ENCODE results near the gene STK25. TPM values are rescaled to one million over a fixed set of nuclear protein-coding genes. Genes with fewer than 3 reads are reported as not detected.
"Not testable (repeated sequence)": the region's sequence is repeated elsewhere in the genome, so short reads cannot be mapped to it uniquely, and the experiment has no call there.

STK25 gene
- total RNA-seq, 2 donors from 2014 or later: 105 to 109 TPM

DNA sequence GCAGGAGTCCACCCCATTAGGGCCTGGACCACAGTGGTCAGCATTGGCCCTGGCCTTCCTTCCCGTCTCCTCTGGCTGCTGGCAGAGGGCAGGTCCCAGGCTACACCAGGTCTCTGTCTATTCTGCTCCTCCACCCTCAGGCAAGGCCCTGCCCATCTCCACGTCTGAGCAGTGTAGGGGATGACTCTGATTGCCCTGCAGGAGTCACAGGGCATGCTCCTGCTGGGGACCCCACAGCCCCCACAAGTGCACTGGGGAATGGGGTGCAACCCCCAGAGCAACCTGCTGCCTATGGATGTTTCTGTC, 40.0 kb downstream of the STK25 start:
- ATAC-seq (no peak), DNase-seq (no peak)
- Mint-ChIP-seq H3K27me3 (peaks cover 17% of the 10 kb centered on the region), H3K36me3 (ENCODE audit: low read depth) (no peaks in the 10 kb centered on the region), H3K27ac (no peak overlapping the region), H3K4me3 (no peak overlapping the region), H3K4me1 (peaks cover 3% of the 10 kb centered on the region)
- H3K9me3 ChIP-seq (ENCODE audit: control insufficient read depth, low read length, poor library complexity, severe bottlenecking): no peaks in the 10 kb centered on the region

DNA sequence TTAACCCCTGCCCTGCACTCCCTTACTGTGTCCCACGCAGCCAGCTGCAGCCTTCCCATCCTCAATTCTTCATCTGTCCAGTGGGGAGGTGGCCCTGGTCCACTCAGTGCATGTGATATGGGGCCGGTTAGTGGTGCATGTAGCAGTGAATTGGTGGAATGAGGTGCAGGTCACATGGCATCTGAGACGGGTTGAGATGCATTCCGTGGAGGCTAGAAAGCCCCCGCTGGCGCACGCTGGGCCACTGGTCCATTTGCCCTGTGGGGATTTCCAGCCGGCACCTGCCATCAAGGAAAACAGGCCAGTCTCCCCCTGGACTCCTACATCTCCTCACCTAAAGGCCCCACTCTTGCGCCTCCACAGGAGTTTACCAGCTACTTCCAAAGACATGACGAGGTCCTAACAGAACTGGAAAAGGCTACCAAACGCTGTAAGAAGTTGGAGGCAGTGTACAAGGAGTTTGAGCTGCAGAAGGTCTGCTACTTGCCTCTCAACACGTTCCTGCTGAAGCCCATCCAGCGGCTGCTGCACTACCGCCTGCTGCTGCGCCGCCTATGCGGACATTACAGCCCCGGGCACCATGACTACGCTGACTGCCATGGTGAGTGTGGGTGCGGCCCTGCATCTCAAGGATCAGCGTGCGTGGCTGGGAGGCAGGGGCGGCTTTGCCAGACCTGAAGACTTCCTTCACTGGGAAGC, 40.5 kb downstream of the STK25 start:
- H3K36me3 Mint-ChIP-seq (ENCODE audit: low read depth): no peaks in the 10 kb centered on the region
- DNase-seq: no peak
- H3K27me3 Mint-ChIP-seq: peaks cover 12% of the 10 kb centered on the region
- no peak for ATAC-seq
- peaks cover 3% of the 10 kb centered on the region for H3K4me1 Mint-ChIP-seq
- no peaks in the 10 kb centered on the region for H3K9me3 ChIP-seq (ENCODE audit: control insufficient read depth, low read length, poor library complexity, severe bottlenecking)
- H3K27ac Mint-ChIP-seq: no peak overlapping the region
- no peak overlapping the region for H3K4me3 Mint-ChIP-seq

GRCh38 chr2:241466230-241466629, 42.2 kb downstream of the STK25 start:
- no peak overlapping the region for H3K4me3 Mint-ChIP-seq
- H3K36me3 Mint-ChIP-seq (ENCODE audit: low read depth): no peaks in the 10 kb centered on the region
- no peak for DNase-seq
- H3K27me3 Mint-ChIP-seq: no peaks in the 10 kb centered on the region
- no peaks in the 10 kb centered on the region for H3K9me3 ChIP-seq (ENCODE audit: control insufficient read depth, low read length, poor library complexity, severe bottlenecking)
- no peak for ATAC-seq
- H3K27ac Mint-ChIP-seq: no peak overlapping the region
- H3K4me1 Mint-ChIP-seq: peaks cover 3% of the 10 kb centered on the region

- Mint-ChIP-seq H3K36me3 (ENCODE audit: low read depth) (no peaks in the 10 kb centered on the region), H3K27me3 (no peaks in the 10 kb centered on the region), H3K27ac (no peak overlapping the region), H3K4me1 (peaks cover 3% of the 10 kb centered on the region), H3K4me3 (no peak overlapping the region)
- no peaks in the 10 kb centered on the region for H3K9me3 ChIP-seq (ENCODE audit: control insufficient read depth, low read length, poor library complexity, severe bottlenecking)
- no peak for ATAC-seq
- DNase-seq: no peak
Measured at GRCh38 chr2:241465543-241465942, 42.8 kb downstream of the STK25 start.

- Mint-ChIP-seq H3K27me3 (no peaks in the 10 kb centered on the region), H3K4me1 (no peaks in the 10 kb centered on the region), H3K27ac (no peak overlapping the region), H3K36me3 (ENCODE audit: low read depth) (no peaks in the 10 kb centered on the region), H3K4me3 (no peak overlapping the region)
- ATAC-seq: no peak
- no peak for DNase-seq
- no peaks in the 10 kb centered on the region for H3K9me3 ChIP-seq (ENCODE audit: control insufficient read depth, low read length, poor library complexity, severe bottlenecking)
Measured at GRCh38 chr2:241463276-241464135, 44.9 kb downstream of the STK25 start.

DNA sequence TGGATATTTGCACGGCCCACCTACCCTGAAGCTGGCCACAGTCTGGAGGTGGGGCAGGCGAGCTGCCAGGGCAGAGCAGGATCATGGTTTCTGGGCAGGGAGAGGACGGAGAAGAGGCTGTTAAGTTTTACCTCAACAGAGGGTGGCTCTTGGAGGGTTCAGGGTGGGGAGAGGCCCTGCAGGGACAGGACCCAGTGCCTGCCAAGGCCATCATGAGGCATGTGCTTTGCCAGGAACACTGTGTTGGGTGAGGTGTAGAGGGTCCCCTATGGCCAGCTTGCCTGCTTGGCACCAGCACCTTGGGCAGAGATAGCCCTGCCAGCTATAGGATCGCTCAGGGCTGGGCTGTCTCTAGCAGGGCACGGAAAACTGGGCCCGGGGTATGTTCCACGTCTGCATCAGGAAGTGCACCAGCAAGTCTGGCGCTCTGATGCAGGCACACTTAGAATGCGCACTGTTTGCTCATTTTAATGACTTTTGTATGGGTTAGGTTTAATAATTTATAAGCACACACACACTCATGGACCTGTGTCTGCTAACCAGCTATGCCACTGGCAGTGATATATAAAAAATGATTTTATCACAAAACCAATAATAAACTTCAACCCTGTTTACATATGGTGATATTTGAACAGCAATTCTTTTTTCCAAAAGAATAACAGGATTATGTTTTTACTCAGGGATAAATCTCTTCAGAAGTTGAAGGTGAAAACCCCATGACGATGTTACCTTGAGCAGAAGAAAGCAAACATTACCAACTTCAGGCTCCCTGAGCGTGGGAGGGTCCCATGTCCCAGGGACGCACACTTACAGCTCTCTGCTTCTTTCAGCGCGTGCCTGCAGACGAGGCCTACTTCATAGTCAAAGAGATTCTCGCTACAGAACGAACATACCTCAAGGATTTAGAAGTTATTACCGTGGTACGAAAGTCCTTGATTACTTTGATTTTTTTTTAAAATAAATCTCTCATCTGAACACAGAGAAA, 46.4 kb downstream of the STK25 start:
- H3K4me3 Mint-ChIP-seq: no peak overlapping the region
- H3K27me3 Mint-ChIP-seq: no peaks in the 10 kb centered on the region
- no peak for ATAC-seq
- no peak overlapping the region for H3K27ac Mint-ChIP-seq
- DNase-seq: no peak
- H3K4me1 Mint-ChIP-seq: no peaks in the 10 kb centered on the region
- no peaks in the 10 kb centered on the region for H3K36me3 Mint-ChIP-seq (ENCODE audit: low read depth)
- H3K9me3 ChIP-seq (ENCODE audit: control insufficient read depth, low read length, poor library complexity, severe bottlenecking): no peaks in the 10 kb centered on the region

- ATAC-seq (no peak), DNase-seq (no peak)
- Mint-ChIP-seq H3K27me3 (no peaks in the 10 kb centered on the region), H3K27ac (no peak overlapping the region), H3K4me1 (no peaks in the 10 kb centered on the region), H3K36me3 (ENCODE audit: low read depth) (no peaks in the 10 kb centered on the region), H3K4me3 (no peak overlapping the region)
- H3K9me3 ChIP-seq (ENCODE audit: control insufficient read depth, low read length, poor library complexity, severe bottlenecking): no peaks in the 10 kb centered on the region
Measured at GRCh38 chr2:241460631-241461030, 47.8 kb downstream of the STK25 start.

DNA sequence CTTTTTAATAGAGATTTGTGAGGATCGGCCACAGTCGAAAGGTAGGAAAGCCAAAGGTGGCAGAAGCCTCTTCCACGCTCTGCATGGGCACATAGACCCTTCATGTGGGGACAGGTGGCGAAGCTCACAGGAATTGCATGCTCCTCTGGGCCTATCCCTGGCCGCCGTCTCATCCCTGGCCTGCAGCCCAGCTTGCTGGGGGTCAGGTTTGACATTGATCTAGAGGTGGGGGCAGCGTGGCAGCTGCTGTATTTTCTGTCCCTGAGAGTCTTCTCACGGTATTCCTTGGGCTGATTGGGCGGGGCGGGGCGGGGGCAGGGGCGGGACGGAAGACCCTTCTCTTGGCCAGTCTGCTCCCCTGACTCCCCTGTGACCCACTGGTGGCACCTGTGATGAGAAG, 48.9 kb downstream of the STK25 start:
- H3K36me3 Mint-ChIP-seq (ENCODE audit: low read depth): no peaks in the 10 kb centered on the region
- H3K27ac Mint-ChIP-seq: no peak overlapping the region
- no peaks in the 10 kb centered on the region for H3K27me3 Mint-ChIP-seq
- H3K9me3 ChIP-seq (ENCODE audit: control insufficient read depth, low read length, poor library complexity, severe bottlenecking): no peaks in the 10 kb centered on the region
- ATAC-seq (no peak), DNase-seq (no peak)
- no peak overlapping the region for H3K4me3 Mint-ChIP-seq
- no peaks in the 10 kb centered on the region for H3K4me1 Mint-ChIP-seq

DNA sequence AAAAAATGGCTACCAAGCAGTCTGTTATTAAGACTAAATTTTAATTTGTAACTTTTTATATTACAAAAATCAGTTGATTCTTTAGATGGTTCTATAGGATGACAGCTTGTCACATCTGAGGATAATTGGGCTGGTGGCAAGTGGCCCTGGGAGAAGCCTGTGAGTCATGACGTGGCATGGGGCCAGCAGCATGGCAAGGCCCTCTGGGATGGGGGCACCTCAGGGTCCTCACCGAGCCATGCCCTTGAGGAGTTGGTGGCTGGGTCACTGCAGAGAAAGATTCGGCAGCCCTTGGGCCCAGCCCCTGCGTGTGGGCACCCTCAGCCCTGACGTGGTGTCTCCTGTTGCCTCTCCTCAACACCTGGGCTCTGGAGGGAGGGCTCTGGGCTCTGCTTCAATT, 49.7 kb downstream of the STK25 start:
- no peaks in the 10 kb centered on the region for H3K9me3 ChIP-seq (ENCODE audit: control insufficient read depth, low read length, poor library complexity, severe bottlenecking)
- H3K27ac Mint-ChIP-seq: no peak overlapping the region
- H3K4me1 Mint-ChIP-seq: no peaks in the 10 kb centered on the region
- H3K36me3 Mint-ChIP-seq (ENCODE audit: low read depth): no peaks in the 10 kb centered on the region
- no peaks in the 10 kb centered on the region for H3K27me3 Mint-ChIP-seq
- DNase-seq (no peak), ATAC-seq (no peak)
- no peak overlapping the region for H3K4me3 Mint-ChIP-seq

GRCh38 chr2:241456546-241456945, 51.8 kb downstream of the STK25 start:
- no peaks in the 10 kb centered on the region for H3K36me3 Mint-ChIP-seq (ENCODE audit: low read depth)
- no peak overlapping the region for H3K27ac Mint-ChIP-seq
- H3K4me1 Mint-ChIP-seq: no peaks in the 10 kb centered on the region
- no peak overlapping the region for H3K4me3 Mint-ChIP-seq
- H3K9me3 ChIP-seq (ENCODE audit: control insufficient read depth, low read length, poor library complexity, severe bottlenecking): no peaks in the 10 kb centered on the region
- no peaks in the 10 kb centered on the region for H3K27me3 Mint-ChIP-seq
- no peak for ATAC-seq
- no peak for DNase-seq

- H3K27me3 Mint-ChIP-seq: no peaks in the 10 kb centered on the region
- no peaks in the 10 kb centered on the region for H3K9me3 ChIP-seq (ENCODE audit: control insufficient read depth, low read length, poor library complexity, severe bottlenecking)
- no peak overlapping the region for H3K4me3 Mint-ChIP-seq
- no peak overlapping the region for H3K27ac Mint-ChIP-seq
- H3K36me3 Mint-ChIP-seq (ENCODE audit: low read depth): no peaks in the 10 kb centered on the region
- DNase-seq (no peak), ATAC-seq (no peak)
- no peaks in the 10 kb centered on the region for H3K4me1 Mint-ChIP-seq
Measured at GRCh38 chr2:241454837-241455485, 53.4 kb downstream of the STK25 start.

- not testable (repeated sequence) for H3K36me3 Mint-ChIP-seq (ENCODE audit: low read depth); H3K9me3 ChIP-seq (ENCODE audit: control insufficient read depth, low read length, poor library complexity, severe bottlenecking); H3K4me3 Mint-ChIP-seq; H3K27me3 Mint-ChIP-seq; H3K27ac Mint-ChIP-seq; H3K4me1 Mint-ChIP-seq; ATAC-seq; DNase-seq
Measured at GRCh38 chr2:241453919-241454318, 54.5 kb downstream of the STK25 start.
